Mucosa of descending colon (tissue), 3 donors: ENCODE results near the gene AMELX. TPM values are rescaled to one million over a fixed set of nuclear protein-coding genes. Genes with fewer than 3 reads are reported as not detected.

Source experiments
- ATAC-seq: fragments of 200-7000 bp; cut with Tn5 transposase; one replicate; pipeline ENCODE4 v1.9.1; 2020; ENCODE audit warnings: mild to moderate bottlenecking, moderate library complexity
- DNase-seq, 3 donors: peaks; one replicate each; pipeline ENCODE4 v3.0.0-alpha.2; 2020
- H3K36me3 ChIP-seq: fragments of 200-600 bp; one replicate; pipeline ENCODE4 v1.8.0; 2021; ENCODE audit warnings: low read depth, mild to moderate bottlenecking
- H3K4me1 ChIP-seq: fragments of 200-600 bp; one replicate; pipeline ENCODE4 v1.8.0; 2021; ENCODE audit warnings: low read depth, mild to moderate bottlenecking
- H3K4me3 ChIP-seq: fragments of 200-600 bp; one replicate; pipeline ENCODE4 v1.8.0; 2021; ENCODE audit warnings: mild to moderate bottlenecking
- H3K9me3 ChIP-seq: fragments of 200-600 bp; one replicate; pipeline ENCODE4 v1.8.0; 2021; ENCODE audit warnings: mild to moderate bottlenecking
- CTCF ChIP-seq: fragments of 200-600 bp; IDR thresholded peaks from one replicate; pipeline ENCODE4 v1.8.0; 2022; ENCODE audit warnings: antibody characterized with exemption, mild to moderate bottlenecking
- intact Hi-C, 2 donors: fragments of 100-400 bp; cut with DNase I in 1 of 2; cut with micrococcal nuclease in 1 of 2; formaldehyde crosslinking; loops; one replicate each; pipeline versions ENCODE4 v1.11.0 to v1.11.1; 2022; cut with DNase I, micrococcal nuclease
- microRNA-seq: library from miRNA; unstranded; fragments of <30 nt; microRNA quantifications from one replicate; pipeline ENCODE4, GENCODE V29; 2019
- total RNA-seq, 3 donors: library from RNA; stranded (reverse); fragmentation: NEBNext Ultra II Directional in 2 of 3; extraction: Animal tissue kit (Norgen Biotek cat#: 25700) in 2 of 3; gene quantifications; one replicate each; pipeline versions ENCODE4 v1.2.1 to v1.2.4, GENCODE V29; 2021 to 2023
- donor health status: DM: no; HTN: no; CAD: no; lungs with moderate emphysema.
- donor health status: DM: no; HTN: no; CAD: no.
- donor health status: DM: no; HTN: yes; CAD: no.

The AMELX gene
- total RNA-seq, 3 donors from 2014 or later = not detected

DNA sequence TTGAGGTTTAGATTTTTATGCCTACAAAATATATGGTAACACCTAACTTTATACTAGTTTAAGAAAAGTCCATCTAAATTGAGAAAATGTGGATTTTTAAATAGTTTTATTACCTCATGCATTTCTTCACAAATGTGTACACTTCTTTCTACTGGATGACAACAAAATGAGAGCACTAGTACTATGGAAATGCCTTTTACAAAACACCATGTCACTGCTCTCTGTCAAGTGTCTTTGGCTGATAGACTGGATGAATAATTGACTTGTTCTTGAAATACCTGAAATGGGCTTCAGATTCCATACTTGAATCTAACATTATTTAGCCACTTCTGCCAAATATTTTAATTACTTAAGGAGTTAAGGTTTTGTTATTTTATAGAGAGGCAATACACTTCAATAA lies 49.5 kb downstream of the AMELX start:
- intact Hi-C loops = no loop called here
- H3K4me3 ChIP-seq = no peak overlapping the region
- no peaks in the 10 kb centered on the region for H3K4me1 ChIP-seq
- no peak for TF ChIP-seq CTCF
- H3K36me3 ChIP-seq = no peaks in the 10 kb centered on the region
- no peak for ATAC-seq
- no peak for DNase-seq
- H3K9me3 ChIP-seq = no peaks in the 10 kb centered on the region

- Histone ChIP-seq H3K36me3 (no peaks in the 10 kb centered on the region), H3K4me1 (no peaks in the 10 kb centered on the region), H3K9me3 (no peaks in the 10 kb centered on the region), H3K4me3 (no peak overlapping the region)
- ATAC-seq (no peak), DNase-seq (no peak)
- intact Hi-C loops = no loop called here
- no peak for TF ChIP-seq CTCF
These were observed 53.0 kb downstream of the AMELX start for GRCh38 chrX:11346121-11346682.

DNA sequence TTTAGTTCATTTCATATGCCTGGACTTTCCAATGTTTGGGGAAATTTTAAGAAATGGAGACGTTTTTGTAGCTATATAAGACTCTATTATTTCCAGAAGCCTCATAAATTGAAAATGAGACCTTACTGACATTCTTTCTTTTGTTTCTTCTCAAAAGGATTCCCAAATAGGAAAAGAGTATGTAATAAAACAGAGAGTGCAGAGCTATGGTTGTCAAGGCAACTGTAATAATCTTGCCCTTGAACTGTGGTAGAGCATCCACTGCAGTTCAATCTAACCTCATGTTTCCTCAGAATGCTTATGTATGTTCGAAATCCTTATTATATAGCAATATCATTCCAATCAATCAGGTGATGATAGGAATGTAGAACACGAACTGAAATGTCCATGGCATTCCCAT lies 54.1 kb downstream of the AMELX start:
- Histone ChIP-seq H3K9me3 (no peaks in the 10 kb centered on the region), H3K36me3 (no peaks in the 10 kb centered on the region), H3K4me3 (no peak overlapping the region), H3K4me1 (no peaks in the 10 kb centered on the region)
- intact Hi-C loops = no loop called here
- no peak for ATAC-seq
- DNase-seq = no peak
- no peak for TF ChIP-seq CTCF

DNA sequence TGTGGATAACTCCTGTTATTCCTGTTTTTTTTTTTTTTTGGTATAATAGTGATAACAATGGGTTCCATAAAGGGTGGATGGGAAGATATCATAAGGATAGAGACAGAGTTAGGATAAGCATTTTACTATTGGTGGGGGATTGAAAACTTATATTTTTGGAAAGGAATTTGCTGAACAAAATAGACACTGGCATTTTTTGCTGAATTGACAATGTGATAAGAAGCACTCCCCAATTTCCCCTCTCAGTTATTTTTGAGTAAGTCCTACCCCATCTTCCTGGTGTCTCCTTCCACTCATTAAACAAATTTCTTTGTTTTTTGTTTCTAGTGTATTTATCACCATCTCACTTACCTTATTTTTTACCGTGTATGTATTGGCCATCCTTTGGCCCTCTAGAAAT lies 55.8 kb downstream of the AMELX start:
- DNase-seq (no peak), ATAC-seq (no peak)
- Histone ChIP-seq H3K9me3 (no peaks in the 10 kb centered on the region), H3K4me3 (no peak overlapping the region), H3K36me3 (no peaks in the 10 kb centered on the region), H3K4me1 (no peaks in the 10 kb centered on the region)
- no peak for TF ChIP-seq CTCF
- intact Hi-C loops = no loop called here

- H3K4me1 ChIP-seq = no peaks in the 10 kb centered on the region
- no peak overlapping the region for H3K4me3 ChIP-seq
- intact Hi-C loops = no loop called here
- ATAC-seq (no peak), DNase-seq (no peak)
- no peak for TF ChIP-seq CTCF
- H3K9me3 ChIP-seq = no peaks in the 10 kb centered on the region
- H3K36me3 ChIP-seq = no peaks in the 10 kb centered on the region
These were observed 56.6 kb downstream of the AMELX start for GRCh38 chrX:11349661-11350337.

Small RNA genes within 50 kb of the gene (microRNA-seq; reads per million reads assigned to microRNA genes)
- 0.93 reads per million for gene MIR548AX

Other genes starting within 250 kb of the AMELX start
- 10 to 100 TPM; 36.4 to 42.5 (median 39.7) TPM for gene HCCS, start 182.1 kb upstream of the AMELX start, total RNA-seq